Renal pelvis (tissue), 4 donors: ENCODE results near the gene CXXC4. TPM values are rescaled to one million over a fixed set of nuclear protein-coding genes. Genes with fewer than 3 reads are reported as not detected.
A peak's percentile ranks its signal among the peaks of the same experiment; 100 is the strongest.

Experiments
- DNase-seq: peaks from one replicate; pipeline ENCODE4 v3.0.0-alpha.2; 2013
- polyA plus RNA-seq, 3 donors: library from polyadenylated mRNA; unstranded; fragments of 120-200 nt; gene quantifications; one replicate each; pipeline ENCODE4 v1.2.1, GENCODE V29; 2013; ENCODE audit not compliant: insufficient read length in 3 of 3

Gene CXXC4
- polyA plus RNA-seq, 3 donors, result 6.9 to 9.4 (median 9.4) TPM

GRCh38 chr4:104490096-104490769, 4.5 kb downstream of the CXXC4 start:
- no peak for DNase-seq

DNA sequence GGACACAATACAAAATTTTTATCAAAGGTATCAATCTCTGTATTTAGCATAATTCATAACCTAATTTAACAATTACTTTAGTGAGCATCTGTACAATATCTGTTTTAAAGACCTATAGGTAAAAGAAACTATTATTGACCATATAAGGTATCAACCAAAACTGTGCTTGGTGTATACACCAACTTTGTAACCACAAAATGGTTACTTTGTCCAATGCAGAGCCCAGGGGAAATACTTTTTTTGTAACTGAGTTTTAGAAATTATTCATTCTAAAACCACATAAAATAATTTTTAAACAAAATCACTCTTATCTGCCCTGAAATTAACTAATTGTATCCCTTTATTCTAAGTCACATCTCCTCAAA, 5.0 kb downstream of the CXXC4 start:
- DNase-seq, result no peak

GRCh38 chr4:104488151-104488550, 6.5 kb downstream of the CXXC4 start:
- no peak for DNase-seq

GRCh38 chr4:104486716-104487504, 7.8 kb downstream of the CXXC4 start:
- peak; percentile 67 for DNase-seq

DNA sequence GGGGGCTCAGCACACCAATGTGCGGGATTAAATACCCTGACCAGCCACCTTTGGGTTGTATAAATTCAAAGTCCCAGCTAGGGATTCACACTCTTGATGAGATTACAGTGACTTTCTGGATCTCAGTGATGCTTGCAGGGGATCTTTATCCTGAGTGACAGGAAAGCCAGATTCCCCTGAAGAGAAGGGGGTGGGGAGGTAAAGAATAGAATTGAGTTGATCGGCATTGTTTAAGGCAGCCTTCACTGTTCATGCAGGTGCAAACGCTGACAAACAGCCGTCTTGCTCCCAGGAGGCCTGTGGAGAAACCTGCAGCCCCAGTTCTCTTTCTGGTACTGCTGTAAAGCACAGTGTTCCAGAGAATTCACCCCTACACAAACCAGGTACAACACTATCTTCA, 19.0 kb downstream of the CXXC4 start:
- DNase-seq, result no peak

DNA sequence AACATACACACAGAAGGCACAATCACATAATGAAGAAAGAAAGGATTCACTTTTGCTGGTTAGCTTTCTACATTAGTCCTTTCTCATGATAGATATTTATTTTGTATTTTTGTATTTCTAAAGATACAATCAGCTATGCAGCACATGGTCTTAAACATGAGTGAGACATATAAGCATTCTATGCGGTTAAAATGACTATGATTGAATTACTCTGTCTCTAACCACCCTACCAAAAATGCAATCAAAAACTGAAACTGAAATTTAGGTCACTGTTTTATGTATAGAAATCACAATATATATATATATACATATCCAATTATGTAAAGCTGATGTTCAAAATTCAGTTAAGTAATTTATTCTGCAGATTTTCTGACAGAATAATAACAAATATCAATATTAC, 21.9 kb downstream of the CXXC4 start:
- no peak for DNase-seq

DNA sequence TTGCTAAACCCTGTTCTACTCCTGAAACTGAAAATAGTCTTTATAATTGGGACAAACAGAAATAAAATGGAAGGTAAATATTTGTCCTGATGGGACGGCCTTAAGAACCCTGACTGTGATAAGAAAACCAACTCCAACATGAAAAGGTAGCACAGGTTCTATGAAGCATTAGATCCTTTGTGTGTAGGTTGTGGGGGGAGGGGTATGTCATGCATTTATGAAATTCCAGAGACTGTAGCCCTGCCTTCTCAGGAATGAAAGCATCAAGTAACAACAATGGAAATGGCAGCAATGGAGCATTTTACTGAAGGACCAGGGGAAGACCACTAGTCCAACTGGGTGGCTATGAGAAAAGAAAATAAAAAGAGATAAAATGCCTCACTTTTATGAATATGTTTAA, 23.9 kb downstream of the CXXC4 start:
- no peak for DNase-seq

DNA sequence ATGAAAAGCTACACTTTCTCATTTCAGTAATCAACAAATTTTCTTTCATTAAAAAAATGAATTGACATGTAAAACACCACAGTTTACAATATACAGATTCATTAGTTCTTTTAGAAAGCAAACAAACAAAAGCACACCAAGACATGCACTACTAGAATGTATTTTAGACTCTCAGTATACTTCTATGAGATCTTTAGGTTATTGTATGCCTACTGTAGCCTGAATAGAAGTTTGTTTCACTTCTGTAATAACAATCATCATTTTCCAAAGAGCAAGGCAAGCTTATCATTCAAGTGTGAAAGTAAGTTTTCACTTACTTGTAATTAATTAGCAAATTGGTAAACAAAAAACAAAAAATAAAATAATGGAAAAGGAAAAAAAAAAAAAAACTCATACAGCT, 24.9 kb downstream of the CXXC4 start:
- DNase-seq, result no peak

DNA sequence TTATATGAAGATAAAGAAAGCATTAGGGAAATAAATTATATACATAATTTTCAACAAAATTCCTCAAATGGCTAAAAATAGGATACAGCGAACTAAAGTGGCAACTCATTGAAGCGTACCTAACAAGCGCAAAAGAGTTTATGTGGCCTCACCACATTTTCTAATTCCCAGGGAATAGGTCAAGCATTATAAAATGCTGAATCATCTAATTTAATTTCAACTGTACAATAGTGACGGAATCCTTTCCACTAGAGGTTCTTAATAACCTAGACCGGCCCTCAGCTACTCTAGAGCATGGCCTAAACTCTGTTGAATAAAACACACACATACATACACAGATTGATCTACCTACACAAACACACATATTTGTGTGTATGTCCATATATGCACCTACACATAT, 29.1 kb downstream of the CXXC4 start:
- no peak for DNase-seq

GRCh38 chr4:104465201-104465600, 29.5 kb downstream of the CXXC4 start:
- DNase-seq, result no peak

DNA sequence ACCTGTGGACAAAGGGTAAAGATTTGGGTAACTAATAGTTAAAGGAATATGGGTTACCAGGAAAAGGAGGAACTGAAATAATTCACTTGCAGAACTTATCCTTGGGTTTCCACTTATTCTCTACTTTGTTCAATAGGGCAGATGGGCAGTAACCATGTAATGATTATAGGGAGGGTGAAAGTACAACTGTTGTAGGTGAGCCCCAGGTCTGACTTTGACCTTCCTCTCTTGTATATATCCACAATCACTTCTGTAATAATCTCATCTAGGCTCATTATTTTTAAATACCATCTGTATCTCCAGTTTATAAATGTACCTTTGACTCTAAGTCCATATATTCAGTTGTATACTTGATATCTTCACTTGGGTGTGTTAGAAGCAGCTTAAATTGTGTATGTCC, 32.1 kb downstream of the CXXC4 start:
- no peak for DNase-seq

- DNase-seq, result no peak
Observed at GRCh38 chr4:104457308-104457981, 37.2 kb downstream of the CXXC4 start.

GRCh38 chr4:104451573-104451972, 43.1 kb downstream of the CXXC4 start:
- peak; percentile 2 for DNase-seq

- DNase-seq, result no peak
Observed at GRCh38 chr4:104449537-104449936, 45.2 kb downstream of the CXXC4 start.

GRCh38 chr4:104447294-104447693, 47.4 kb downstream of the CXXC4 start:
- no peak for DNase-seq

- DNase-seq, result peak; percentile 16
Observed at GRCh38 chr4:104446431-104447278, 48.0 kb downstream of the CXXC4 start.

DNA sequence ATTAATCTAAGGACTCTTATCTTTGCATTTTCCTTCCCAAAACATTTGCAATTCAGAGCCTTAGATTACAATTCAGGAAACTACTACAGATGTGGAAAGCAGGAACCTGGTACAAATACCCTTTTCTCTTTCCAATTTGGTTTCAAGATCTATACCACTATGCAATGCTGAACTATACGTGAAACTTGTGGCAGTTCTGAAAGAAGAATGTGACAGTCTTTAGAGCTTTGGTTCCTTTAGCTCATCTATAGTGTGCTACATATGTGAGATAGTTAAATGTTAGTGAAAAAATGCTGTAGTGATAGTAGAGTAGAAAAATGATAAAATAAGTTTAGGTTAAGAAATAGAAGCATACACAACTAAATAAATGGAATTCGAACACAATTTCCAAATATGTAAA, 50.0 kb downstream of the CXXC4 start:
- no peak for DNase-seq

GRCh38 chr4:104436542-104436941, 58.2 kb downstream of the CXXC4 start:
- no peak for DNase-seq

GRCh38 chr4:104429150-104429741, 65.4 kb downstream of the CXXC4 start:
- no peak for DNase-seq

DNA sequence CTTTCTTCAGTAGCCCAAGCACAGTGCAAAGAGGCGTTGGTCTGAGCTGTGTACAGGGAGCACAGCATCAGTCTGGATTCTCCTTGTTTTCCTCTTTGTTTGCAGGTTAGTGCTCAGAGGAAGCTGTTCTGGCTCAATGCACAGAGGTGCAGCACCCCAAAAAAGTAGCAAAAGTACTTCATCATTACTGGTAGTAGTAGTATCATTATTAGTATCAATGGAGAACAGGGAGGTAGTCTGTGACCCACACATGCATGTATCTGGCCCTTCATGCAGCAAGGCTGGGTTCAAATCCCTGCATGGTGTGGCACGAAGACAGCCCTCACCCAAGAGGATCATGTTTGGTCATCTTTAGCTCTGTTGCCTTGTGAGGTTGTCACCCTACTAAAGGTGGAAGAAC, 68.7 kb downstream of the CXXC4 start:
- DNase-seq, result no peak

- no peak for DNase-seq
Observed at GRCh38 chr4:104424989-104425388, 69.7 kb downstream of the CXXC4 start.

DNA sequence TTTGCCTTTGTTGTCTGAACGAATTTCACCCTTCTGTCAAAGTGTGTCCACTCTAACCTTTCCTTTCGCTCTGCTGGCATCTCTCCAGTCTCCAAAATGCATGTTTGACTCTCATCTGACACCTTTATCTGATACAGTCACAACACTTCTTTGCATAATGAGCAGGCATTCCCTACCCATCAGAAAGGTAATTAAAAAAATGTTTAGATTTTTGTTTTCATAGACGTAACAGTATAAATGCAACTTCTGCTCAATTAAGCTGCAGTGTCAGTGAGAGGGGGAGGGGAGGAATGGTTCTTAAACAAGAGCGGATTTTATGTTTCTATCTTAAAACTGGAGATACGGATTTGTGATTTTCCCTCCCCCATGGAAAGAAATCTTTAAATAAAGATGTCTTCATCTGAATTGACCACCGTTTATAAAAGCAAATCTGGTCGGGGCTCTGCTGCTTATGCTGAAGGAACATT, 70.2 kb downstream of the CXXC4 start:
- DNase-seq, result no peak
